HepG2 (cell line): ENCODE measurements around the gene CCDC73. TPM values are rescaled to one million over a fixed set of nuclear protein-coding genes. Genes with fewer than 3 reads are reported as not detected.

Experiments
- ATAC-seq: fragments of 200-7000 bp; cut with Tn5 transposase; 3 replicates; pipeline ENCODE4 v1.9.1; 2020; ENCODE audit warnings: mild to moderate bottlenecking, moderate library complexity
- BruUV-seq: library from RNA; stranded (reverse); fragments of 400-500 nt; replicated peaks from 2 replicates; lab custom pipeline; 2021; lab: Mats Ljungman, UMichigan
- CTCF ChIA-PET: fragments of 300-600 bp; formaldehyde crosslinking; extraction: SDS; loops from one replicate; lab custom pipeline; 2021; ENCODE audit warnings: low total read pairs, inconsistent platforms, low intra/inter-chr PET ratio; lab: Yijun Ruan, JAX
- POLR2A ChIA-PET: fragments of 350-600 bp; sonication (Branson Sonifier 250); formaldehyde crosslinking; loops from one replicate; lab custom pipeline; 2020; ENCODE audit warnings: antibody characterized with exemption, inconsistent platforms; lab: Yijun Ruan, JAX
- DNase-seq: peaks from one replicate; pipeline ENCODE4 v3.0.0-alpha.2; 2015; ENCODE audit warnings: low spot score
- FAIRE-seq: peaks from 3 replicates; lab custom pipeline; 2011; peaks lifted over from hg19 to GRCh38; lab: Jason Lieb, UNC
- H2AFZ ChIP-seq: one replicate; pipeline ENCODE4 v1.6.1; 2011; ENCODE audit warnings: low read length, inconsistent platforms
- H3K27ac ChIP-seq: fragments of 300-600 bp; 3 replicates; pipeline ENCODE4 v1.8.0; 2011; ENCODE audit warnings: mixed run types, mild to moderate bottlenecking, mixed read lengths, low read length, inconsistent platforms; ENCODE audit not compliant: insufficient read depth; ENCODE audit errors: extremely low read length
- H3K27me3 ChIP-seq, 2 experiments: fragments of 200-600 bp in 1 of 2; 2 replicates in 1 of 2; 3 replicates in 1 of 2; pipeline versions ENCODE4 v1.6.0 to v1.8.0; 2011; ENCODE audit warnings: low read length in 2 of 2, mild to moderate bottlenecking in 2 of 2, moderate library complexity in 2 of 2, inconsistent platforms in 1 of 2; ENCODE audit not compliant: insufficient read depth in 2 of 2, control insufficient read depth in 1 of 2
- H3K36me3 ChIP-seq, 2 experiments: fragments of 200-600 bp in 1 of 2; replicated peaks in 1 of 2; 2 replicates in 1 of 2; 3 replicates in 1 of 2; pipeline versions ENCODE4 v1.5.1 to v1.8.0; 2011; ENCODE audit warnings: low read length in 2 of 2, inconsistent platforms in 1 of 2; ENCODE audit not compliant: insufficient read depth in 2 of 2, control insufficient read depth in 1 of 2
- H3K4me1 ChIP-seq: 2 replicates; pipeline ENCODE4 v1.5.1; 2012; ENCODE audit warnings: low read length, inconsistent platforms; ENCODE audit not compliant: insufficient read depth
- H3K4me2 ChIP-seq: 2 replicates; pipeline ENCODE4 v1.6.0; 2011; ENCODE audit warnings: low read depth, low read length, inconsistent platforms
- H3K4me3 ChIP-seq, 3 experiments: fragments of 200-600 bp in 1 of 3; sonication (generic), shearing (Covaris generic) in 1 of 3; replicated peaks in 1 of 3; 2 replicates each; pipeline ENCODE4 v1.5.1; 2011 to 2016; ENCODE audit warnings: low read length in 3 of 3, inconsistent platforms in 2 of 3, low read depth in 2 of 3, mild to moderate bottlenecking in 2 of 3, control low read depth in 1 of 3, mixed read lengths in 1 of 3; ENCODE audit not compliant: insufficient read depth in 1 of 3
- H3K79me2 ChIP-seq: one replicate; pipeline ENCODE4 v1.6.1; 2011; ENCODE audit warnings: low read length, inconsistent platforms; ENCODE audit not compliant: insufficient read depth
- H3K9ac ChIP-seq: 2 replicates; pipeline ENCODE4 v1.6.0; 2011; ENCODE audit warnings: mild to moderate bottlenecking, low read depth, low read length, inconsistent platforms; ENCODE audit not compliant: insufficient read depth
- H3K9me3 ChIP-seq: 2 replicates; pipeline ENCODE4 v1.5.1; 2012; ENCODE audit warnings: mild to moderate bottlenecking, low read length
- H4K20me1 ChIP-seq: 2 replicates; pipeline ENCODE4 v1.6.0; 2011; ENCODE audit warnings: inconsistent platforms, mild to moderate bottlenecking, low read length, moderate library complexity; ENCODE audit not compliant: insufficient read depth
- ARID5B ChIP-seq: IDR thresholded peaks from 2 replicates; pipeline ENCODE4 v1.4.0; 2020; ENCODE audit warnings: mild to moderate bottlenecking, missing genetic modification reagents
- HDAC1 ChIP-seq: sonication (generic); formaldehyde crosslinking; IDR thresholded peaks from 2 replicates; pipeline ENCODE4 v1.5.1; 2020; ENCODE audit warnings: mild to moderate bottlenecking, missing genetic modification reagents
- ZNF224 ChIP-seq: sonication (generic); formaldehyde crosslinking; IDR thresholded peaks from 2 replicates; pipeline ENCODE4 v1.5.0; 2020; ENCODE audit warnings: mild to moderate bottlenecking, missing genetic modification reagents
- ZNF256 ChIP-seq: sonication (generic); formaldehyde crosslinking; conservative IDR thresholded peaks from 2 replicates; pipeline ENCODE4 v1.4.0; 2020; ENCODE audit warnings: missing genetic modification reagents
- ZNF275 ChIP-seq: sonication (generic); formaldehyde crosslinking; IDR thresholded peaks from 2 replicates; pipeline ENCODE4 v1.8.0; 2022; ENCODE audit warnings: missing genetic modification reagents, mild to moderate bottlenecking, inconsistent platforms, borderline replicate concordance
- ZNF549 ChIP-seq: sonication (generic); formaldehyde crosslinking; IDR thresholded peaks from 2 replicates; pipeline ENCODE4 v1.5.0; 2020; ENCODE audit warnings: missing genetic modification reagents
- ZNF607 ChIP-seq: sonication (generic); formaldehyde crosslinking; IDR thresholded peaks from 2 replicates; pipeline ENCODE4 v1.5.1; 2020; ENCODE audit warnings: missing genetic modification reagents, mild to moderate bottlenecking, borderline replicate concordance
- ZNF674 ChIP-seq: sonication (generic); formaldehyde crosslinking; IDR thresholded peaks from 2 replicates; pipeline ENCODE4 v1.5.0; 2020; ENCODE audit warnings: low read depth, mild to moderate bottlenecking, missing genetic modification reagents
- ZSCAN20 ChIP-seq: sonication (generic); formaldehyde crosslinking; IDR thresholded peaks from 2 replicates; pipeline ENCODE4 v1.4.0; 2020; ENCODE audit warnings: missing genetic modification reagents, mild to moderate bottlenecking, borderline replicate concordance
- WGBS: methylation state at CpG from one replicate; pipeline ENCODE4 v1.1.6; 2017; ENCODE audit warnings: low lambda C conversion rate; 5-methylcytosine and 5-hydroxymethylcytosine counted together
- in situ Hi-C: cut with HindIII; loops from 2 replicates; pipeline ENCODE4 v1.10.0; 2017; ENCODE audit warnings: low pct_unique_long_range_greater_than_20kb; ENCODE audit not compliant: extremely low pct_ligation_motif_present
- intact Hi-C: fragments of 100-400 bp; cut with micrococcal nuclease; formaldehyde crosslinking; loops from one replicate; pipeline ENCODE4 v1.10.0; 2022; ENCODE audit not compliant: unreplicated experiment
- polyA plus RNA-seq, 8 experiments: library from polyadenylated mRNA; depleted of rRNA in 3 of 8; stranded (reverse) in 7 of 8; unstranded in 1 of 8; fragments of >200 nt; fragmentation: Illumina TruSeq in 4 of 8; extraction: Trizol in 4 of 8; gene quantifications; 2 replicates each; pipeline versions ENCODE4 v1.2.1 to v1.2.3, GENCODE V29; 2011 to 2016; ENCODE audit warnings: low read depth in 4 of 8, missing spikeins in 1 of 8, mixed read lengths in 1 of 8; ENCODE audit not compliant: insufficient read depth in 1 of 8
- total RNA-seq, 5 experiments: library from RNA; depleted of rRNA; stranded (reverse); fragments of >200 nt; fragmentation: Illumina TruSeq; extraction: Trizol; gene quantifications; 2 replicates each; pipeline ENCODE4 v1.2.3, GENCODE V29; 2016; ENCODE audit warnings: low read depth in 1 of 5
- TF ChIP-seq, protein P1 (sequence below): IDR thresholded peaks from 2 replicates; pipeline ENCODE4 v1.6.1; 2016; ENCODE audit warnings: low read depth, borderline replicate concordance
- TF ChIP-seq, protein P2 (sequence below): sonication (generic); formaldehyde crosslinking; IDR thresholded peaks from 2 replicates; pipeline ENCODE4 v1.5.0; 2020; ENCODE audit warnings: missing genetic modification reagents

Gene CCDC73
- total and polyA plus RNA-seq, 2 of the 13 experiments (the other 11 are each of a cell fraction or from before 2014, with no cell fraction given), result 0.01 to 0.11 TPM

DNA sequence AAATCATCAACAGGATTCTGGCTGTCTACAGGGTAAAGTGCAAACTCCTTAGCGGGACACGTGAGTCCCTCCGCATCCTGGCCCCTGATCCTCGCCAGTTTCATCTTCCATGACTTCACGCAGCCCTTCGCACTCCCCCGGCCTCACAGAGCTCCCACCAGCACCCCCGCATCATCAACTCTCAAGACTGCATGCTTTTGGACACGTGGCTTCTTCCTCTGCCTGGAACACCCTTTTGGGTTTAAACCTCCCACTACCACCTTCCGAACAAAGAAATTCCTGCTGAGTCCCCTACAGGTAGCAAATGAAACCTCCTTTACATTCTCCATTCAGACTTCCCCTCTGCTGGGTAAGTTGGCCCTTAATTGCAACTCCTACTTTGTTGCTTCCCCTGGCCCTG is 223.4 kb downstream of the CCDC73 start:
- H3K36me3 ChIP-seq, result no peaks in the 10 kb centered on the region
- 17% methylated on average over 10 of the region's 10 CpGs for WGBS
- CTCF ChIA-PET, result no interaction called here
- H3K27me3 ChIP-seq, result peaks cover 0 to 10% of the 10 kb centered on the region in 2 experiments; a peak in 2 of 5 replicates
- in situ Hi-C loops (no loop called here), intact Hi-C loops (no loop called here)
- no peak for FAIRE-seq
- no TSS peak for BruUV-seq
- no peak overlapping the region for H2AFZ ChIP-seq
- peak; percentile 64 for ATAC-seq
- POLR2A ChIA-PET, result no interaction called here
- no peak overlapping the region for H3K4me3 ChIP-seq
- H3K9ac ChIP-seq, result no peak overlapping the region
- no peak for DNase-seq
- H3K4me2 ChIP-seq, result no peak overlapping the region
- no peak for TF ChIP-seq ZNF607 (CRISPR knock-in tag)
- H4K20me1 ChIP-seq, result no peaks in the 10 kb centered on the region
- no peak overlapping the region for H3K27ac ChIP-seq
- H3K4me1 ChIP-seq, result 0 out of 2 replicates have a peak, but pooled peaks cover 8% of the 10 kb centered on the region
- no peaks in the 10 kb centered on the region for H3K79me2 ChIP-seq
- H3K9me3 ChIP-seq, result no peaks in the 10 kb centered on the region

GRCh38 chr11:32569313-32569881 is 225.1 kb downstream of the CCDC73 start:
- BruUV-seq, result no TSS peak
- no peak for FAIRE-seq

More at GRCh38 chr11:32569313-32569881, 225.1 kb downstream of the CCDC73 start:
- no peak for ATAC-seq
- TF ChIP-seq ZNF674 (CRISPR knock-in tag) (no peak), ZSCAN20 (CRISPR knock-in tag) (no peak), HDAC1 (CRISPR knock-in tag) (no peak), ARID5B (CRISPR knock-in tag) (no peak), ZNF549 (CRISPR knock-in tag) (no peak), ZNF256 (no peak), ZNF275 (CRISPR knock-in tag) (no peak), ZNF224 (CRISPR knock-in tag) (no peak)
- TF ChIP-seq, protein P1, sequence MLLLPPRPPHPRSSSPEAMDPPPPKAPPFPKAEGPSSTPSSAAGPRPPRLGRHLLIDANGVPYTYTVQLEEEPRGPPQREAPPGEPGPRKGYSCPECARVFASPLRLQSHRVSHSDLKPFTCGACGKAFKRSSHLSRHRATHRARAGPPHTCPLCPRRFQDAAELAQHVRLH (CRISPR knock-in tag), result no peak
- TF ChIP-seq, protein P2, sequence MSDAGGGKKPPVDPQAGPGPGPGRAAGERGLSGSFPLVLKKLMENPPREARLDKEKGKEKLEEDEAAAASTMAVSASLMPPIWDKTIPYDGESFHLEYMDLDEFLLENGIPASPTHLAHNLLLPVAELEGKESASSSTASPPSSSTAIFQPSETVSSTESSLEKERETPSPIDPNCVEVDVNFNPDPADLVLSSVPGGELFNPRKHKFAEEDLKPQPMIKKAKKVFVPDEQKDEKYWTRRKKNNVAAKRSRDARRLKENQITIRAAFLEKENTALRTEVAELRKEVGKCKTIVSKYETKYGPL (CRISPR knock-in tag), result no peak
- no peak for DNase-seq
- no peaks in the 10 kb centered on the region for H4K20me1 ChIP-seq
- no peak overlapping the region for H2AFZ ChIP-seq
- in situ Hi-C loops, result no loop called here
- ChIA-PET POLR2A (no interaction called here), CTCF (no interaction called here)
- H3K36me3 ChIP-seq, result no peaks in the 10 kb centered on the region
- peaks cover 0 to 10% of the 10 kb centered on the region in 2 experiments; a peak in 2 of 5 replicates for H3K27me3 ChIP-seq
- intact Hi-C loops, result no loop called here
- H3K4me1 ChIP-seq, result no peaks in the 10 kb centered on the region
- no peaks in the 10 kb centered on the region for H3K9me3 ChIP-seq
- no peak overlapping the region for H3K27ac ChIP-seq
- H3K4me2 ChIP-seq, result no peak overlapping the region
- H3K9ac ChIP-seq, result no peak overlapping the region
- H3K79me2 ChIP-seq, result no peaks in the 10 kb centered on the region
- H3K4me3 ChIP-seq, result no peak overlapping the region
- 18% methylated on average over 4 of the region's 4 CpGs for WGBS
